HepG2 (cell line): Measurements from ENCODE around the gene KLHDC4. TPM values are rescaled to one million over a fixed set of nuclear protein-coding genes. Genes with fewer than 3 reads are reported as not detected.

Experiments
- ATAC-seq: fragments of 200-7000 bp; cut with Tn5 transposase; 3 replicates; pipeline ENCODE4 v1.9.1; 2020; ENCODE audit warnings: mild to moderate bottlenecking, moderate library complexity
- BruUV-seq: library from RNA; stranded (reverse); fragments of 400-500 nt; replicated peaks from 2 replicates; lab custom pipeline; 2021; lab: Mats Ljungman, UMichigan
- CTCF ChIA-PET: fragments of 300-600 bp; formaldehyde crosslinking; extraction: SDS; loops from one replicate; lab custom pipeline; 2021; ENCODE audit warnings: low total read pairs, inconsistent platforms, low intra/inter-chr PET ratio; lab: Yijun Ruan, JAX
- POLR2A ChIA-PET: fragments of 350-600 bp; sonication (Branson Sonifier 250); formaldehyde crosslinking; loops from one replicate; lab custom pipeline; 2020; ENCODE audit warnings: antibody characterized with exemption, inconsistent platforms; lab: Yijun Ruan, JAX
- DNase-seq: peaks from one replicate; pipeline ENCODE4 v3.0.0-alpha.2; 2015; ENCODE audit warnings: low spot score
- FAIRE-seq: peaks from 3 replicates; lab custom pipeline; 2011; peaks lifted over from hg19 to GRCh38; lab: Jason Lieb, UNC
- H2AFZ ChIP-seq: one replicate; pipeline ENCODE4 v1.6.1; 2011; ENCODE audit warnings: low read length, inconsistent platforms
- H3K27ac ChIP-seq: fragments of 300-600 bp; 3 replicates; pipeline ENCODE4 v1.8.0; 2011; ENCODE audit warnings: mixed run types, mild to moderate bottlenecking, mixed read lengths, low read length, inconsistent platforms; ENCODE audit not compliant: insufficient read depth; ENCODE audit errors: extremely low read length
- H3K27me3 ChIP-seq, 2 experiments: fragments of 200-600 bp in 1 of 2; 2 replicates in 1 of 2; 3 replicates in 1 of 2; pipeline versions ENCODE4 v1.6.0 to v1.8.0; 2011; ENCODE audit warnings: low read length in 2 of 2, mild to moderate bottlenecking in 2 of 2, moderate library complexity in 2 of 2, inconsistent platforms in 1 of 2; ENCODE audit not compliant: insufficient read depth in 2 of 2, control insufficient read depth in 1 of 2
- H3K36me3 ChIP-seq, 2 experiments: fragments of 200-600 bp in 1 of 2; replicated peaks in 1 of 2; 2 replicates in 1 of 2; 3 replicates in 1 of 2; pipeline versions ENCODE4 v1.5.1 to v1.8.0; 2011; ENCODE audit warnings: low read length in 2 of 2, inconsistent platforms in 1 of 2; ENCODE audit not compliant: insufficient read depth in 2 of 2, control insufficient read depth in 1 of 2
- H3K4me1 ChIP-seq: 2 replicates; pipeline ENCODE4 v1.5.1; 2012; ENCODE audit warnings: low read length, inconsistent platforms; ENCODE audit not compliant: insufficient read depth
- H3K4me2 ChIP-seq: 2 replicates; pipeline ENCODE4 v1.6.0; 2011; ENCODE audit warnings: low read depth, low read length, inconsistent platforms
- H3K4me3 ChIP-seq, 3 experiments: fragments of 200-600 bp in 1 of 3; sonication (generic), shearing (Covaris generic) in 1 of 3; replicated peaks in 1 of 3; 2 replicates each; pipeline ENCODE4 v1.5.1; 2011 to 2016; ENCODE audit warnings: low read length in 3 of 3, inconsistent platforms in 2 of 3, low read depth in 2 of 3, mild to moderate bottlenecking in 2 of 3, control low read depth in 1 of 3, mixed read lengths in 1 of 3; ENCODE audit not compliant: insufficient read depth in 1 of 3
- H3K79me2 ChIP-seq: one replicate; pipeline ENCODE4 v1.6.1; 2011; ENCODE audit warnings: low read length, inconsistent platforms; ENCODE audit not compliant: insufficient read depth
- H3K9ac ChIP-seq: 2 replicates; pipeline ENCODE4 v1.6.0; 2011; ENCODE audit warnings: mild to moderate bottlenecking, low read depth, low read length, inconsistent platforms; ENCODE audit not compliant: insufficient read depth
- H3K9me3 ChIP-seq: 2 replicates; pipeline ENCODE4 v1.5.1; 2012; ENCODE audit warnings: mild to moderate bottlenecking, low read length
- H4K20me1 ChIP-seq: 2 replicates; pipeline ENCODE4 v1.6.0; 2011; ENCODE audit warnings: inconsistent platforms, mild to moderate bottlenecking, low read length, moderate library complexity; ENCODE audit not compliant: insufficient read depth
- FOXP1 ChIP-seq, 2 experiments: fragments of 450-650 bp in 1 of 2; IDR thresholded peaks; 2 replicates each; pipeline ENCODE4 v1.6.1; 2017 to 2018; ENCODE audit warnings: antibody characterized with exemption in 1 of 2
- HOXD1 ChIP-seq: sonication (generic); formaldehyde crosslinking; IDR thresholded peaks from 2 replicates; pipeline ENCODE4 v1.5.0; 2020; ENCODE audit warnings: missing genetic modification reagents
- MAFK ChIP-seq, 2 experiments: IDR thresholded peaks in 1 of 2; conservative IDR thresholded peaks in 1 of 2; 2 replicates each; pipeline ENCODE4 v1.6.1; 2011; ENCODE audit warnings: improper control_type of control experiment in 2 of 2, low read length in 2 of 2
- MED1 ChIP-seq: sonication (generic); formaldehyde crosslinking; IDR thresholded peaks from 2 replicates; pipeline ENCODE4 v1.4.0; 2020; ENCODE audit warnings: missing genetic modification reagents
- PAF1 ChIP-seq: IDR thresholded peaks from 2 replicates; pipeline ENCODE4 v1.6.1; 2016; ENCODE audit warnings: missing genetic modification reagents, missing compliant biosample characterization
- TARDBP ChIP-seq: sonication (generic); formaldehyde crosslinking; IDR thresholded peaks from 2 replicates; pipeline ENCODE4 v1.8.0; 2022; ENCODE audit warnings: mild to moderate bottlenecking, missing genetic modification reagents
- WGBS: methylation state at CpG from one replicate; pipeline ENCODE4 v1.1.6; 2017; ENCODE audit warnings: low lambda C conversion rate; 5-methylcytosine and 5-hydroxymethylcytosine counted together
- in situ Hi-C: cut with HindIII; loops from 2 replicates; pipeline ENCODE4 v1.10.0; 2017; ENCODE audit warnings: low pct_unique_long_range_greater_than_20kb; ENCODE audit not compliant: extremely low pct_ligation_motif_present
- intact Hi-C: fragments of 100-400 bp; cut with micrococcal nuclease; formaldehyde crosslinking; loops from one replicate; pipeline ENCODE4 v1.10.0; 2022; ENCODE audit not compliant: unreplicated experiment
- polyA plus RNA-seq, 8 experiments: library from polyadenylated mRNA; depleted of rRNA in 3 of 8; stranded (reverse) in 7 of 8; unstranded in 1 of 8; fragments of >200 nt; fragmentation: Illumina TruSeq in 4 of 8; extraction: Trizol in 4 of 8; gene quantifications; 2 replicates each; pipeline versions ENCODE4 v1.2.1 to v1.2.3, GENCODE V29; 2011 to 2016; ENCODE audit warnings: low read depth in 4 of 8, missing spikeins in 1 of 8, mixed read lengths in 1 of 8; ENCODE audit not compliant: insufficient read depth in 1 of 8
- total RNA-seq, 5 experiments: library from RNA; depleted of rRNA; stranded (reverse); fragments of >200 nt; fragmentation: Illumina TruSeq; extraction: Trizol; gene quantifications; 2 replicates each; pipeline ENCODE4 v1.2.3, GENCODE V29; 2016; ENCODE audit warnings: low read depth in 1 of 5
- TF ChIP-seq, protein P1 (sequence below): sonication (generic); formaldehyde crosslinking; IDR thresholded peaks from 2 replicates; pipeline ENCODE4 v1.8.0; 2022; ENCODE audit warnings: low read depth, missing genetic modification reagents

Gene KLHDC4
- total and polyA plus RNA-seq, 2 of the 13 experiments (the other 11 are each of a cell fraction or from before 2014, with no cell fraction given): 18.7 to 31.8 TPM

- TF ChIP-seq MED1 (CRISPR knock-in tag) (no peak), HOXD1 (CRISPR knock-in tag) (no peak), TARDBP (CRISPR knock-in tag) (no peak), FOXP1 (IDR thresholded peaks at IDR 0.05) (no peak), FOXP1 (CRISPR knock-in tag; IDR thresholded peaks at IDR 0.05) (no peak)
- TF ChIP-seq, protein P1, sequence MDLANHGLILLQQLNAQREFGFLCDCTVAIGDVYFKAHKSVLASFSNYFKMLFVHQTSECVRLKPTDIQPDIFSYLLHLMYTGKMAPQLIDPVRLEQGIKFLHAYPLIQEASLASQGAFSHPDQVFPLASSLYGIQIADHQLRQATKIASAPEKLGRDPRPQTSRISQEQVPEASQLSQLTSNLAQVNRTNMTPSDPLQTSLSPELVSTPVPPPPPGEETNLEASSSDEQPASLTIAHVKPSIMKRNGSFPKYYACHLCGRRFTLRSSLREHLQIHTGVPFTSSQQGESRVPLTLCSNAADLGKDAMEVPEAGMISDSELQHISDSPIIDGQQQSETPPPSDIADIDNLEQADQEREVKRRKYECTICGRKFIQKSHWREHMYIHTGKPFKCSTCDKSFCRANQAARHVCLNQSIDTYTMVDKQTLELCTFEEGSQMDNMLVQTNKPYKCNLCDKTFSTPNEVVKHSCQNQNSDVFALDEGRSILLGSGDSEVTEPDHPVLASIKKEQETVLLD (CRISPR knock-in tag): no peak
Measured at GRCh38 chr16:87762071-87762571, 3.7 kb downstream of the KLHDC4 start (continued).

- FAIRE-seq: no peak
- Histone ChIP-seq H3K4me1 (peaks cover 24% of the 10 kb centered on the region), H3K9ac (no peak overlapping the region), H3K27ac (no peak overlapping the region)
- CTCF ChIA-PET: no interaction called here
- TF ChIP-seq MAFK (conservative IDR thresholded peaks at IDR 0.05 in 1 of 2, IDR thresholded peaks at IDR 0.05 in 1 of 2; ENCODE audit: low read length in 2 of 2) (peak in 1 of 2 experiments; percentile 20; a peak in 1 of 4 replicates), PAF1 (CRISPR knock-in tag) (no peak)
- TF ChIP-seq, all 625 proteins: peak for 1
- no peak for DNase-seq
- no peak for ATAC-seq
- BruUV-seq: no TSS peak
- H2AFZ ChIP-seq: no peak overlapping the region
- H3K36me3 ChIP-seq: peaks cover 24 to 63% of the 10 kb centered on the region in 2 experiments
- H3K79me2 ChIP-seq: peaks cover 30% of the 10 kb centered on the region
- no peaks in the 10 kb centered on the region for H3K9me3 ChIP-seq
- H3K4me2 ChIP-seq: no peak overlapping the region
- in situ Hi-C loops: no loop called here
- H3K27me3 ChIP-seq: no peaks in the 10 kb centered on the region; a peak in 1 of 5 replicates
- POLR2A ChIA-PET: no interaction called here
- no peak overlapping the region for H3K4me3 ChIP-seq
- intact Hi-C loops: no loop called here
- H4K20me1 ChIP-seq: no peaks in the 10 kb centered on the region
- 97% methylated on average over 8 of the region's 8 CpGs for WGBS
Measured at GRCh38 chr16:87761060-87761459, 4.7 kb downstream of the KLHDC4 start.
